Neuronal stem cell (in vitro differentiated cells): Measurements from ENCODE around the gene TFB1M.

ENCODE experiments used
- DNase-seq: peaks from one replicate; pipeline ENCODE4 v3.0.0-alpha.2; 2013; ENCODE audit warnings: low spot score
- H2AFZ ChIP-seq: one replicate; pipeline ENCODE4 v1.6.1; 2013; ENCODE audit warnings: mild to moderate bottlenecking, low read length, inconsistent platforms
- H2AK5ac ChIP-seq: 2 replicates; pipeline ENCODE4 v1.6.1; 2013; ENCODE audit warnings: low read depth, mild to moderate bottlenecking, inconsistent platforms, low read length, moderate library complexity, mixed read lengths
- H2BK120ac ChIP-seq: 2 replicates; pipeline ENCODE4 v1.6.1; 2013; ENCODE audit warnings: low read depth, mild to moderate bottlenecking, inconsistent platforms, low read length, moderate library complexity, mixed read lengths
- H2BK12ac ChIP-seq: one replicate; pipeline ENCODE4 v1.6.1; 2013; ENCODE audit warnings: low read length, inconsistent platforms
- H2BK15ac ChIP-seq: 2 replicates; pipeline ENCODE4 v1.6.1; 2013; ENCODE audit warnings: mild to moderate bottlenecking, low read length, inconsistent platforms, mixed read lengths
- H2BK5ac ChIP-seq: one replicate; pipeline ENCODE4 v1.6.1; 2013; ENCODE audit warnings: inconsistent platforms, mild to moderate bottlenecking, low read length, moderate library complexity
- H3K14ac ChIP-seq: one replicate; pipeline ENCODE4 v1.6.1; 2013; ENCODE audit warnings: low read length, inconsistent platforms
- H3K18ac ChIP-seq: 2 replicates; pipeline ENCODE4 v1.6.1; 2013; ENCODE audit warnings: low read length, inconsistent platforms
- H3K23ac ChIP-seq: 2 replicates; pipeline ENCODE4 v1.6.1; 2013; ENCODE audit warnings: low read depth, mild to moderate bottlenecking, mixed read lengths, low read length, inconsistent platforms; ENCODE audit not compliant: poor library complexity
- H3K27ac ChIP-seq: replicated peaks from 3 replicates; pipeline ENCODE4 v1.5.1; 2013; ENCODE audit warnings: low read length, inconsistent platforms
- H3K27me3 ChIP-seq, 3 experiments: 2 replicates each; pipeline ENCODE4 v1.6.1; 2013; ENCODE audit warnings: low read length in 3 of 3, mild to moderate bottlenecking in 2 of 3, inconsistent platforms in 1 of 3, low read depth in 1 of 3, mixed read lengths in 1 of 3, moderate library complexity in 1 of 3; ENCODE audit not compliant: control insufficient read depth in 3 of 3, insufficient read depth in 3 of 3
- H3K36me3 ChIP-seq, 2 donors: replicated peaks in 1 of 2; 2 replicates each; pipeline ENCODE4 v1.6.1; 2013; ENCODE audit warnings: low read length in 2 of 2; ENCODE audit not compliant: control insufficient read depth in 2 of 2, insufficient read depth in 2 of 2
- H3K4ac ChIP-seq: 2 replicates; pipeline ENCODE4 v1.6.1; 2013; ENCODE audit warnings: inconsistent platforms, mild to moderate bottlenecking, low read length, moderate library complexity
- H3K4me1 ChIP-seq, 2 donors: 1 replicate in 1 of 2; 2 replicates in 1 of 2; pipeline ENCODE4 v1.6.1; 2013; ENCODE audit warnings: low read length in 2 of 2, low read depth in 1 of 2; ENCODE audit not compliant: control insufficient read depth in 2 of 2, insufficient read depth in 1 of 2
- H3K4me2 ChIP-seq: one replicate; pipeline ENCODE4 v1.6.1; 2013; ENCODE audit warnings: mild to moderate bottlenecking, low read length, inconsistent platforms; ENCODE audit not compliant: insufficient read depth, poor library complexity, severe bottlenecking
- H3K4me3 ChIP-seq, 2 donors: 2 replicates each; pipeline ENCODE4 v1.5.1; 2013; ENCODE audit warnings: low read length in 2 of 2, mild to moderate bottlenecking in 2 of 2, inconsistent platforms in 1 of 2, moderate library complexity in 1 of 2
- H3K79me1 ChIP-seq: one replicate; pipeline ENCODE4 v1.6.1; 2013; ENCODE audit warnings: low read depth, mild to moderate bottlenecking, inconsistent platforms, low read length, moderate library complexity
- H3K9ac ChIP-seq: one replicate; pipeline ENCODE4 v1.6.1; 2013; ENCODE audit warnings: mild to moderate bottlenecking, low read depth, low read length, inconsistent platforms; ENCODE audit not compliant: poor library complexity
- H3K9me3 ChIP-seq, 2 donors: replicated peaks in 1 of 2; 2 replicates each; pipeline versions ENCODE3 to v1.6.1; 2013; ENCODE audit warnings: low read length in 2 of 2, mild to moderate bottlenecking in 2 of 2, inconsistent platforms in 1 of 2, low read depth in 1 of 2, mixed read lengths in 1 of 2, moderate library complexity in 1 of 2; ENCODE audit not compliant: control insufficient read depth in 2 of 2, insufficient read depth in 1 of 2
- H4K8ac ChIP-seq: one replicate; pipeline ENCODE4 v1.6.1; 2013; ENCODE audit warnings: low read depth, mild to moderate bottlenecking, inconsistent platforms, low read length, moderate library complexity
- H4K91ac ChIP-seq: one replicate; pipeline ENCODE4 v1.6.1; 2013; ENCODE audit warnings: low read length, low read depth, mild to moderate bottlenecking, inconsistent platforms; ENCODE audit not compliant: poor library complexity
- WGBS, 2 donors: extraction: QIAGEN DNeasy Blood & Tissue Kit; methylation state at CpG; one replicate each; pipeline ENCODE4 v1.1.7; 2013; ENCODE audit warnings: missing lambda C conversion rate in 2 of 2, mixed read lengths in 1 of 2; ENCODE audit not compliant: insufficient read length in 2 of 2, insufficient replicate concordance in 1 of 2; ENCODE audit errors: extremely low coverage in 2 of 2; 5-methylcytosine and 5-hydroxymethylcytosine counted together

TFB1M gene

DNA sequence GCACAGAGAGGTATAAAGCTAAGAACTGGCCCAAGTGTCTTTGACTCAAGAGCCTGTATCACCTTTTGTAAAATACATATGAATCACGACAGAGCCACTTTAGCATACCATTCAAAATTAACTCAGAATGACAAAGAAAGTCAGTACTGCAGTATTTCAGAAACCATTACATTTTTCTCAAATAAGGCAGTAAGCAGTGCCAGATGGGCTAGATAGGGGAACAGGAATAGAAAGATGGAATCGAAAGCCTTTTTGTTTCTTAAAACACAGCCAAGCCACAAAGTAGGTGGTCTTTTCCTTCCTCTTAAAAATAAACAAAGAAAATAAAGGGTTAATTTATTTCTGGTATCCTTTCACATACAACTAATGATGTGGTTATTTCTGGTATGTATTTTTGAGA, 40.2 kb downstream of the TFB1M start:
- Histone ChIP-seq H2BK15ac (no peak overlapping the region), H3K9ac (no peak overlapping the region), H3K4me1 (peaks cover 19 to 42% of the 10 kb centered on the region in 2 donors), H4K8ac (no peak overlapping the region), H2BK12ac (no peak overlapping the region), H2AK5ac (no peak overlapping the region), H3K36me3 (peaks cover 4 to 40% of the 10 kb centered on the region in 2 donors), H3K27me3 (no peaks in the 10 kb centered on the region), H3K18ac (no peak overlapping the region), H2BK120ac (no peak overlapping the region), H3K4me2 (no peak overlapping the region), H2AFZ (no peak overlapping the region), H2BK5ac (no peak overlapping the region), H3K4ac (no peak overlapping the region), H3K4me3 (no peak overlapping the region), H3K14ac (no peak overlapping the region), H3K79me1 (no peaks in the 10 kb centered on the region), H3K9me3 (peaks cover 0 to 2% of the 10 kb centered on the region in 2 donors), H4K91ac (no peak overlapping the region), H3K23ac (no peak overlapping the region), H3K27ac (no peak overlapping the region)
- DNase-seq: no peak
- no CpG with 5 or more reads among the region's 2 CpGs for WGBS, 2 donors

DNA sequence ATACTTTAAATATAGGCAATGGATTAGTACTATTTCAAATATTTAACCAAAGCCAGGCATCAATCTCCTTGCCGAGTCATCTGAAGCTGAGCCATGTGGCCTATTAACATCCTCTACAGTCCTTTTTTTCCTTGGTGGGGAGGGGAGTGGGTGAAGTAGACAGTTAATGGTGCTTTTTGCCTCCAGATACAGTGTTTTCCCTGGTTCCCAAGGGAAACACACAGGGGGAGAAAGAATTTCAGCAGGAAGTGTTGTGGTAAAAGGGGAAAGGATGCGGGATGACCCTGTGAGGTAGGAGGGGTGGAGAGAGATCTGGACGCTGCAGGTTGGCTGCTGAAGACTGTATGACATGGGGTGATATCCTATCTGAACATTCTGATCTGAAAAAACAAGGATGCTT, 40.9 kb downstream of the TFB1M start:
- Histone ChIP-seq H3K14ac (no peak overlapping the region), H3K79me1 (no peaks in the 10 kb centered on the region), H2BK15ac (no peak overlapping the region), H3K27me3 (no peaks in the 10 kb centered on the region), H2BK12ac (no peak overlapping the region), H3K4me1 (peaks cover 19 to 42% of the 10 kb centered on the region in 2 donors), H2BK120ac (no peak overlapping the region), H3K4ac (no peak overlapping the region), H3K23ac (no peak overlapping the region), H3K36me3 (peaks cover 4 to 34% of the 10 kb centered on the region in 2 donors), H4K8ac (no peak overlapping the region), H3K18ac (no peak overlapping the region), H2AK5ac (no peak overlapping the region), H3K27ac (no peak overlapping the region), H2AFZ (no peak overlapping the region), H3K4me2 (no peak overlapping the region), H3K9ac (no peak overlapping the region), H3K9me3 (peaks cover 0 to 2% of the 10 kb centered on the region in 2 donors), H2BK5ac (no peak overlapping the region), H3K4me3 (no peak overlapping the region), H4K91ac (no peak overlapping the region)
- no CpG with 5 or more reads among the region's 3 CpGs for WGBS, 2 donors
- no peak for DNase-seq

DNA sequence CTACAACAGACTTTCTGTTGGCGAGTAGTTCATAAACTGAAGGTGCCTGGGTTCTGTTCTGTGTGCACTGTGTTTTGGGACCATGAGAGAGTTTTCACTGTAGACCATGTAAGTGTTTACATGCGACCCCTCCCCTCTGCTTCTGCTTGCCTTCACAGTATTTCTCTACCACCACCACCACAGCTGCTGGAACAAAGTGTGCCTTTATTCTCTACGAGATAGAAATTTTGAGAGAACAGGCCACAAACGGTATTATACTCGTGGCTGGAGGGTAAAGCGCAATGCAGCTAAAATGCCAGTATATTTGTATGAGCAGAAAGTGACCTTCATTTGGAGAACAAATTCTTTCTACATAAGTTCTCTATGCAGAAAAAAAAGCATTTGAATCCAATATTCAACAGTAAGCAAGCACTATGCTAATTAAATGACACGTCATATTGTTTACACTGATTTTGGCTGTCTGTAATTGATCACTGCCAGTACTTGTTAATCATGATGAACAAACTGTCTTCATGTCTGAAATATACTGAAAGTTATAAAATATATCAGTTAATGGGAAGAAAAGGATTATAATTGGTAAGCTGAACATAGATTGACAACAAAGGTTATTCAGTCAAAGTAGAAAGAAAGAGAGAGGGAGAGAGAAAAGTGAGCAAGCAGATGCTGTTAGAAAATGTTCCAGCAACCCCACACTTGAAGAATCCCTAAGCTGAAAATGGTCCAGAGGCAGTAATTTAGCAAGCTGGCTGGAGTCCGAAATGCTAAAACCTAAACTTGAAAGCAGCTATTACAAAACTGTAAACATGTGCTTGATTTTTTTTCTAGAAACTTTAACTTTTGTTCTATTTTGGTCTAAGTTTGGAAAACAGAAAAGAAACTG, 41.7 kb downstream of the TFB1M start:
- no peak overlapping the region for H3K4me3 ChIP-seq
- H3K4me2 ChIP-seq: no peak overlapping the region
- no peak overlapping the region for H2BK120ac ChIP-seq
- H3K9me3 ChIP-seq: peaks cover 0 to 2% of the 10 kb centered on the region in 2 donors
- H3K4me1 ChIP-seq: peaks cover 19 to 42% of the 10 kb centered on the region in 2 donors
- H4K91ac ChIP-seq: no peak overlapping the region
- H2AFZ ChIP-seq: no peak overlapping the region
- peak overlapping the region; percentile 12 for H3K14ac ChIP-seq
- H3K4ac ChIP-seq: no peak overlapping the region
- no peak overlapping the region for H2BK5ac ChIP-seq
- no peak overlapping the region for H3K18ac ChIP-seq
- H2AK5ac ChIP-seq: no peak overlapping the region
- no peaks in the 10 kb centered on the region for H3K27me3 ChIP-seq
- H2BK12ac ChIP-seq: no peak overlapping the region
- no peak overlapping the region for H3K9ac ChIP-seq
- H2BK15ac ChIP-seq: no peak overlapping the region
- H3K27ac ChIP-seq: peak overlapping the region; percentile 33
- H3K36me3 ChIP-seq: peaks cover 2 to 30% of the 10 kb centered on the region in 2 donors
- no peak for DNase-seq
- no peak overlapping the region for H4K8ac ChIP-seq
- H3K23ac ChIP-seq: no peak overlapping the region
- no peaks in the 10 kb centered on the region for H3K79me1 ChIP-seq
- WGBS, 2 donors: no CpG with 5 or more reads among the region's 8 CpGs

DNA sequence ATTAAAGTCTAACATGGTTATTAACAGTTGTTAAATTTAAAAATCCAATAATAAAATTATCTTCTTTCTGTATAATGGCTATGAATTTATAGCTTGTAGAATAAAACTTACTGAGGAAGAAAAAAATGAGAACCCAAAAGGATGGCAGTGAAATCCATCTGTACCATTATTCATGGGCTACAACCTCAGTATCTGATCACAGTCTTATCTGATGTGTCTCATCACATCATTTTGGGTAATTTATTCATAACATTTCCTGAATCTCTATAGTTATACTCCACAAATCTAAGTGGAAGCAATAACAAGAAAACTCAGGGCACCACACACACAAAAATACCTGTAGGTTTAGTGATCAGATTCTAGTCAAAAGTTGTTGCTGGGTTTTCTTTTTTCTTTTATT, 43.1 kb downstream of the TFB1M start:
- Histone ChIP-seq H3K36me3 (peaks cover 2 to 29% of the 10 kb centered on the region in 2 donors), H2BK5ac (no peak overlapping the region), H2BK12ac (no peak overlapping the region), H3K79me1 (no peaks in the 10 kb centered on the region), H3K23ac (no peak overlapping the region), H2BK15ac (no peak overlapping the region), H4K8ac (no peak overlapping the region), H3K14ac (no peak overlapping the region), H3K4me1 (peaks cover 19 to 42% of the 10 kb centered on the region in 2 donors), H2AFZ (no peak overlapping the region), H3K4me2 (no peak overlapping the region), H3K9me3 (peaks cover 0 to 2% of the 10 kb centered on the region in 2 donors), H3K9ac (no peak overlapping the region), H2AK5ac (no peak overlapping the region), H3K27ac (no peak overlapping the region), H3K4me3 (no peak overlapping the region), H4K91ac (no peak overlapping the region), H3K4ac (no peak overlapping the region), H3K27me3 (no peaks in the 10 kb centered on the region), H3K18ac (no peak overlapping the region), H2BK120ac (no peak overlapping the region)
- DNase-seq: no peak
